ENCODE data around the gene OGFR.

The OGFR gene

DNA sequence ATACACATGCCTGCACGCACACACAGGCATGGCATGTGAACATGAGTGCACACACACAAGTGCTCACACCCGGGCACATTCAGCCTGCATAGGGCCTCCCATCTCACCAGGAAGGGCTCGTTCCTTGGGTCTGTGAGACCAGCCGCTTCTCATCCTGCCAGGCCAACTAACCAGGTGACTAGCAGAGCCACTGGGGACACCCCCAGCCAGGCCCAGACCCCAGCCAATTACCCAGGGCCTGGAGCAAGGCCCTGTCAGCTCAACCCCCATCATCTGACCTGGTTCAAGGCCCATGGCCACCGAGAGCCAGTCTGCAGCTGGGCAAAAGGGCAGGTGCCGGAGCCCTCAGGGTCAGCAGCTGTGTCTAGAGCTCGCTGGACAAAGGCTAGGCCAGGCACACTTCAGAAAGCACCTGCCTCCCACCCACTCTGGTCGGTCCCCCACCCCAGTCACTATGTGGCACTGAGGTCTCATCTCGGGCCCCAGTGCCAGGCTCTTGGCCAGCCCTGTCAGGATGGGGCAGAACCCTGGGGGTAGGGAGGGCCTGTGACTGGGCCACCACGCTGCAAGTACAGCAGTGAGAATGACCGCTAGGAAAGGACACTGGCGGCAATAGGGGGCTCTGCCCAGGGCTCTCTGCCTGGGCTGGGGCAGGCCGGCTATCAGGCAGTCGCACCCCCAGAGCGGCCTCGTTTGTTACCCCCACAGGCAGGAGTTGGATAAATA is 35.1 kb upstream of the OGFR start:
- no peak for DNase-seq (ENCODE audit: low read depth in 1 of 2, low spot score in 1 of 2)

DNA sequence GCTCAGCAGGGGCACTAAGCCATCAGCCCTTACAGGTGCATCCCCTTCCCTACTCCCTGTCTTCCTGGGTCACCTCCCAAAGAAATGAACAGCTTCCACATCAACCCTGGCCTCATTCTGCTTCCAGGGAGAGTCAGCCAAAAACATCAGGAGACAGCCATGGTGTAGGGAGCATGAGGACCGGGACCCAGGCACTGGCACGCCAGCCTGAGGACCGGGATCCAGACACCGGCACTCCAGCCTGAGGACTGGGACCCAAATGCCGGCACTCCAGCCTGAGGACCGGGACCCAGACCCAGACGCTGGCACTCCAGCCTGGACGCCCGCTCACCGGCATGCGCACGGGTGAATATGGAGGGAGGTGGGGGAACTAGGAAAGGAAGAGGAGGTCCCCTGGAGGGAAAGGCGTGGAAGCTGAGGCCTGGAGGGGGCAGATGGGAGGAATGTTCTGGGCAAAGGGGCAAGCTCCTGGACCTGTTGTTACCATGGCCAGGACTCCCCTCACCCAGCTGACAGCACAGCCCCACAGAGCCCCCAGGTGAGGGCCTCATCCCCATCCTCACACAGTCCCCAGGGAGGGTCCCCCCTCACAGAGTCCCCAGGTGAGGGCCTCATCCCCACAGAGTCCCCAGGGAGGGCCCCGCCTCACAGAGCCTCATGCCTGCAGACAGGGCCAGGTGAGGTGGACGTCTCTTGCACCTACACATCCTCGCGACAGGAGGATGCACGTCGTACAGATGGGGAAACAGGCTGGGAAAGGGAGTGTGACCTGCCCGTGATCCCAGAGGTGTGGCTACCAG is 34.3 kb upstream of the OGFR start:
- no peak for DNase-seq (ENCODE audit: low read depth in 1 of 2, low spot score in 1 of 2)

DNA sequence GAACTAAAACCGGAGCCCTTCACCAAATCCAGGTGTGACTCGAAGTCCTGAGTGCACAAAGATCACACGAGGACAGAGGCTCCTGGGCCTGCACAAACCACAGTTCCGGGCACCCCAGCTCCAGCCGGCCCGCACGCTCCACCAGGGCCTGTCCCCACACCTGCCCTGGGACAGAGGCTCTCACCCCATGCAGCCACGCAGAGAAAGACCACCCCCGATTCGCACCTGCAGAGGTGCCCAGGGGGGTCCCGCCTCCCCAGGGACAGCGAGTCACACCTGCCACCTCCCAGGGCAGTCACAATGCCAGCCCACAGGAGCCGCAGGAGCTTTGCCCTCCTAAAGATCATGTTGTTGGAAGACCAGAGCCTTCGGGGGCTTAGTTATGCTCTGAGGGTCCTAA is 33.7 kb upstream of the OGFR start:
- no peak for DNase-seq (ENCODE audit: low read depth in 1 of 2, low spot score in 1 of 2)

DNA sequence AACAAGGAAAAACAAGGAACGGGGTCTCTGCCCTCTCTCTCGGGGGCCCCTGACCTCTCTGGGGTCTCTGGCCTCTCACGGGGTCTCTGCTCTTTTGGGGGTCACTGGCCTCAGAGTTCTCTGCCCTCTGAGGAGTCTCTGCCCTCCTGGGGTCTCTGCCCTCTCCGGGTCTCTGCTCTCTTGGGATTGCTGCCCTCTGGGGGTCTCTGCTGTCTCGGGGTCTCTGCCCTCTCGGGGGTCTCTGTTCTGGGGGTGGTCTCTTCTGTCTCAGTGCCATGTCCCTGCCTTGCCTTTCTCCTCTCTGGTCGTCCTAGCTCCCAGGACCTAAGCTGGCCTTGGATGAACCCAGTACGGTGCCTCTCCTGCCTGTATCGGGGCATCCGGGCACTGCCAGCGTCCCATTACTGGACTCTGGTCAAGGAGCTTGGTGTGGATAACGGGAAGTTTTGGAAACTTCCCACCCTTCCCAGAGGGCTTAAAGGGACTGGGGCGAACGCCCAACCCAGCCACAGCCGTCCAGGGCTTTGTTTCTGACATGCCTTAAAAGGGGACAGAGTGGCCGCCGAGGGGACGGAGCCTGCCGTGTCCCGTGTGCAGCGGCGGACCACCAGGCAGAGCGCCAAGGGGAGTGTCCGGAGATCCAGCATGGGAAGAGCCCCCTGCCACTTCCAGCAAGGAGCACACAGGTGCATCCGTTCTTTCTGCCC is 33.1 kb upstream of the OGFR start:
- no peak for DNase-seq (ENCODE audit: low read depth in 1 of 2, low spot score in 1 of 2)

DNA sequence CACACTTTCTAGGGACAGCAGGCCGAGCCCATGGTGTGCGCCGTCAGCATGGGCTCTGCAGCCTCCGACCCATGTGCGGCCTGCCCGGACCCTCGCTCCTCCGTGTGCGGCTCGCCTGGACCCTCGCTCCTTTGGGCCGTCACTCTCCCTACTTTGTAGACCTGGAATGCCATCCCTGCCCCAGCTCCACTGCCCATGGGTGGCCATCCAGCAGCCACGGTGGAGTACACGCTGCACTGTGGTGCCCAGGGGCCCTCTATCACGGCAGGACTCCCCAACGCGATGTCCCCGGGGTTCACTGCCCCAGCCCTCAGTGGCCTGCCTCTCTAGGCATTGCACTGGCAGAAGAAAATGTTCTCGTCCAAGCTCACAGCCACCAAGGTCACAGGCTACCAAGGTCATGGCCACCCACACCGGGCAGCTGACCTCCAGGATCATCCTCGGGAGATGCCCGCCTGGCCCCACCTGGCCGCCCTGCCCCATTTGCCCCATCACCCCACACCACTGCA is 32.5 kb upstream of the OGFR start:
- DNase-seq (ENCODE audit: low read depth in 1 of 2, low spot score in 1 of 2) = no peak

DNA sequence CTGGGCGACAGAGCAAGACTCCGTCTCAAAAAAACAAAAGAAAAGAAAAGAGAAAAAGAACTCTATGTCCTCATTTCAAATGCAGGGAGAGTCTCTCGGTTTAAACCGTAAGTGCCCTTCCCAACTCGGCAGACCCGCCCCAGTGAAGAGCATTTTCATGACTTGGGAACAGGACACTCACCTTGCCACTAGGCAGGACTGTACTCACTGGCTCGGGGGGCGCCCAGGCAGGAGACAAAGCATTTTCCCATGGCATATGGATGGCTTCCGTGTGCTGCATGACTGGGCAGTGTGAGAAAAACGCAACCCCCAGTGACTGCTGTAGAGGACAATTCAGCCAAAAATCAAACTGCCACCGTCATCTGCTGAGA is 32.0 kb upstream of the OGFR start:
- no peak for DNase-seq (ENCODE audit: low read depth in 1 of 2, low spot score in 1 of 2)

DNA sequence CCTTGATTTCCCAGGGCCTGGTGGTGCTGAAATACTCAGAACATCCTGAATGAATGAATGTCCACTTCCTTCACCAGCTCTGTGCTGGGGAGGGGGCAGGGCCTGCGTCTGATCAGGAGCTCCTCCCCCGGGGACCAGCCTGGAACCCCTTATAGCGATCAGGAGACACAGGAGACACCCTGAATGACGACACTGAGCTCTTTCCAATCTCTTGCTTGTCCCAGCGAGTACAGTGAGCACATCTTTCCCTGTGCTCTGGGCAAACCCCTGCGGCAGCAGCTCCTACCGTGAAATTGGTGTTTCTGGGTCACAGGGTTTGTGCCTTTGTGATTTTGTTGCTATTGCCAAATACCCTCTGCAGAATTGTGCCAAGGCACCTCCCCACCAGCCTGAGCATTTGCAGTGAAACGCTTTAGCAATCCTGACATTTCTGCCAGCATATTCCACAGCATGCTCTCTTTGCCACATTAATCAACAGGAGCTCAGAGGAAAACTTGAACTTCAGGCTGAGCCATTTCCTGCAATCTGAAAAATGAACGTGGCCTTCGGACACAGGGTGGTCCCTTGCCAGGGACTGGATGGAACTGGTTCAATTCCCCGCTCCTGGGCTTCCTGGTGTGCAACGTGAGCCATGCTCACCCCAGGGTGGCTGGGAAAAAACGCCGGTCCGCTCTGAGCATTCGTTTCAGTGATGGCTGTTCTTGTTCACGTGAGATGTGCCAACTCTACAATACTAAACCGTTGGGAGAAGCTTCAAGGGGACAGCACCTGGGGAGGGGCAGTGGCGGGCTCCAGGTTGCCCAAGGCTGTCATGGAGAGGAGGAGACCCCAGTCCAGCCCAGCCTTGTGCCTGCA is 31.4 kb upstream of the OGFR start:
- no peak for DNase-seq (ENCODE audit: low read depth in 1 of 2, low spot score in 1 of 2)

DNA sequence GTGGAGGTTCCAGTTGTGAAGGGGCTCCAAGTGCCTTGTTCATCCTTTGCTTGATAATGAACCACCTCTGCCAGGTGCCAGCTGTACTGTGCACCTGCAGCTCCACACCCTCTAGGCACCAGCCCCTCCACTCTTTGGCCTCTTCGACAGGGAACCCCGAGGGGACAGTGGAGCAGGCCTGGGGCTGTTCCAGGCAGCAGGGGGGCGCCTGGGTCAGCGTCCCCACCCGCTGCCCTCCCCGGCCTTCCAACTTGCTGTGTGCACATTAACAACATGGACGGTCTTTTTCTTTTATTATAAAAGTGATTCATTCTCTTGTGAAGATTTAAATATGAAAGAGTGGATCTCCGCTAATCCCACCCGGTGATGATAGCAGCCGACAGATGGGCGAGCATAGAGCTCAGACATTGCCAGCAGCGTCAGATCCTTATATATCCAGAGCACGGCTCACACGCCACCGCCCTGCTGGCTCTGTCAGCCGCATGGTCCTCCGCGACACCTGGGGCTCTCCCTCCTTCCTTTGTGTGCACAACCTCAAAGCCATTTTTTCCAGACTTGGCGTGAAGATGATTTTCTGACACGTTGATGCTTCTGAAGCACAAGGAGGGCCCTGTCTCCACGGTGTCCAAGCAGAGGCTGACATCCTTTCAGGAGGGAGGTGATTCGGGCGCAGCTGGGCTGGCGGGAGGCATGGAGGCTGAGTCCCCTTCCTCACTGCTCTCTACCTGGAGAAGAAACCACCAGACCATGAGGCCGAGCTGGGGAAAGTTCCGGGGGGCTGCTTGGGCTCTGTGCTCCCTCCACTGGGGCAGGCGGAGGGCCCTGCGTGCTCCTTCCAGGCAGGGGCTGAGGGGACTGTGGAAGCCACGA is 30.6 kb upstream of the OGFR start:
- DNase-seq (ENCODE audit: low read depth in 1 of 2, low spot score in 1 of 2) = no peak

DNA sequence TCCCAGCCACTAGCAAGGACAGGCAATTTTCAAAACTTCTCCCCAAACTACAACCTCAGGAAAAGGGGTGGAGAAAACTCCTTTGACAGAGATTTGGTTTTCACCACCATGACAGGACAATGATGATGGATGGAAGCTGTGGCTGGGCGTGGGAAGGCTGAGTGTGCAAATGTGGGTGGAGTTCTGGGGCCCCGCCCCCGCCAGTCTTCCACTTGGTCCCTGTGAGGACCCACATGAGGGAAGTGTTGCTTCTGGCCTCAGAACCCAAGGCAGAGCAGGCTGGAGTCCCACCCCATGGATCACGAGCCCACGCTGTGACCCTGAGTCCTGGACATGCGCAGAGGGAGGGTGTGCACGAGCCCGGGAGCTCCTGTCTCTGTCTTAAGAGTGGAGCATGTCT is 29.9 kb upstream of the OGFR start:
- no peak for DNase-seq (ENCODE audit: low read depth in 1 of 2, low spot score in 1 of 2)

DNA sequence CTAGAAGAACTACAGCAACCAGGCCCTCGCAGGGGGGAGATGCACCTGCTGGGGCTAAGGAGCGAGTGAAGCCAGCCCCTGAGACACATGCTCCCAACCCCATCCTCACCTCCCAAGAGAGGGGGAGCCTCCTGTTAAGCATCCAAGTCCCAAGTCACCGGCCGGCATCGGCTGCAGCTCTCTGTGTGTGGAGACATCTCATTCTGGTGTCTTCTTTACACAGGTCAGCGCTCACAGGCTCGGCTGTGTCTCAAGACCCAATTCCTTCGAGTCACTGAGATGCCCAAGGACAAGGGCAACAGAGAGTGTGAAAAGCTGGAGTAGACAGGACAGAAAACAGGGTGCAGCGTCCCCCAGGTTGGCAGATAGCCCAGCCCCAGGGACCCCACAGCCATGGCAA is 29.4 kb upstream of the OGFR start:
- DNase-seq (ENCODE audit: low read depth in 1 of 2, low spot score in 1 of 2) = no peak

DNA sequence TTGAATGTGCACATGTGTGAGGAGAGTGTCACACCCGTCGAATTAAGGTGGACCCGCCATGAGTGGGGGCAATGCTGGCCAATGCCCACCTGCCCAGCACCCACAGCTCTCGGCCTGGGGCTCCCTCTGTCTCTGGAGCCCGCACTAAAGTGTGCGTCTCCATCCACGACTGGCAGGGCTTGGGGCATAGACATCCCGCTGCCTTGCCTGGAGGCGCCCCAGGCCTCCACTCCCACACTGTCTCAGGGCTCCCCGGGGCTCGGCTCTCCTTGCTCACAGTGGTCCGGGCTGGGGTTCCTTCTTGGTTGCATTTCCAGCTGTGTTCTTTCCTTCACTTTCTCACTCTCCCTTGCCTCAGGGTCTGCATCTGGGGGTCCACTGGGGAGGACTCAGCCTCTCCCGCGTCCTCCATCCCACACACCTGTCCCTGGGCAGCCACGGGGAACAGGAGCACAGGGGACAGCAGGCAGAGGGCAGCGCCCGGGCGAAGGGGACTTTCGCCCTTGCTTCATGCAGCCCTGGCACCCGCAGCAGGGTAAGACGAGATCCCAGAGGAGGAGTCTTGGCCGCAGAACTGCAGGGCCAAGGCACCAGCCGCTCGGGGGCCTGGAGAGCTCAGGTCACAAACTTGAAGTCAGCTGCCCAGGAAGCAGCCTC is 28.5 kb upstream of the OGFR start:
- DNase-seq (ENCODE audit: low read depth in 1 of 2, low spot score in 1 of 2) = no peak

DNA sequence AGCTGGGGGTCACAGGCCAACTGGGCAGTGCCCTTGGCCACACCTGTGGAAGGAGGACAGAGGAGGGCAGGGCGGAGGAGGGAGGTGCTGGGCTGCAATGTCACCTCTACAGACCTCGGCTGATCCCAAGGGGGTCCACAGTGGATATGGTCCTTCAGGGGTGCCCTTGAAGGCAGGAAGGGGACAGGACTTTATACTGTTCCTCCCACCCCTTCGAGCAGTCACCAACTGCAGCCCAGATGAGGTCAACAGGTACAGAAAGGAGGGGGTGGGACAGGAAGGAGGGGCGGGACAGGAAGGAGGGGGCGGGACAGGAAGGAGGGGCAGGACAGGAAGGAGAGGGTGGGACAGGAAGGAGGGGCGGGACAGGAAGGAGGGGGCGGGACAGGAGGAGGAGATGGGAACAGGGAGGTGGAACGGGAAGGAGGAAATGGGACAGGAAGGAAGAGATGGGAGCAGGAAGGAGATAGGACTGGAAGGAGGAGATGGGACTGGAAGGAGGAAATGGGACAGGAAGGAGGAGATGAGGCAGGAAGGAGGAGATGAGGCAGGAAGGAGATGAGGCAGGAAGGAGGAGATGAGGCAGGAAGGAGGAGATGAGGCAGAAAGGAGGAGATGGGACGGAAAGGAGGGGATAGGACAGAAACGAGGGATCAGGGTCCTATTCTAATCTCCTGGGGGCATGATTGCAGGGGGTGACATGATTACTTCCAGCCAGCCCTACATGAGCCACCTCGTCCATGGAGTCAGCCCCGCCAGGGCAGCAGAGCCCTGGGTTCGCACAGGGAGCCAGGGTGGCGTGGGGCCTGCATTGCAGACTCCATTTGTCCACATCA is 27.7 kb upstream of the OGFR start:
- DNase-seq (ENCODE audit: low read depth in 1 of 2, low spot score in 1 of 2) = peak in 1 of 2 donors; percentile 40

DNA sequence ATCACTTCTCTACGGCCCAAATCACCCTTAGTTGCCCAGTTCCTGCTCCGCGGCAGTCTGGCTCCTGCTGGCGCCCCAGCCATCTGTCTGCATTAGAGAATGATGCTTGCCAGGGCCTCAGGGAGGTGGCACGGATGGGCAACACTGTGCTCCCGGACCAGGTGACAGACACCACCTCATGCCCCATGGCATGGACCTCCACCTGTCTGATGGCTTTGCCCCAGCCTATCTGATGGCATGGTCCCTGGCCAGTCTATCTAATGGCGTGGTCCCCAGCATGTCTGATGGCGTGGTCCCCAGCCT is 27.2 kb upstream of the OGFR start:
- no peak for DNase-seq (ENCODE audit: low read depth in 1 of 2, low spot score in 1 of 2)

DNA sequence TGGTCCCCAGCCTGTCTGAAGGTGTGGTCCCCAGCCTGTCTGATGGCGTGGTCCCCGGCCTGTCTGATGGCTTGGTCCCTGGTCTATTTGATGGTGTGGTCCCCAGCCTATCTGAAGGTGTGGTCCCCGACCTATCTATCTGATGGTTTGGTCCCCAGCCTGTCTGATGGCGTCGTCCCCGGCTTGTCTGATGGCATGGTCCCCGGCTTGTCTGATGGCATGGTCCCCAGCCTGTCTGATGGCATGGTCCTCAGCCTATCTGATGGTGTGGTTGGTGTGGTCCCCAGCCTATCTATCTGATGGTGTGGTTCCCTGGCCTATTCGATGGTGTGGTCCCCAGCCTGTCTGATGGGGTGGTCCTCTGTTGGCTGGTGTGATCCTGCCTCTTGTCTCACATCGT is 26.6 kb upstream of the OGFR start:
- no peak for DNase-seq (ENCODE audit: low read depth in 1 of 2, low spot score in 1 of 2)

DNA sequence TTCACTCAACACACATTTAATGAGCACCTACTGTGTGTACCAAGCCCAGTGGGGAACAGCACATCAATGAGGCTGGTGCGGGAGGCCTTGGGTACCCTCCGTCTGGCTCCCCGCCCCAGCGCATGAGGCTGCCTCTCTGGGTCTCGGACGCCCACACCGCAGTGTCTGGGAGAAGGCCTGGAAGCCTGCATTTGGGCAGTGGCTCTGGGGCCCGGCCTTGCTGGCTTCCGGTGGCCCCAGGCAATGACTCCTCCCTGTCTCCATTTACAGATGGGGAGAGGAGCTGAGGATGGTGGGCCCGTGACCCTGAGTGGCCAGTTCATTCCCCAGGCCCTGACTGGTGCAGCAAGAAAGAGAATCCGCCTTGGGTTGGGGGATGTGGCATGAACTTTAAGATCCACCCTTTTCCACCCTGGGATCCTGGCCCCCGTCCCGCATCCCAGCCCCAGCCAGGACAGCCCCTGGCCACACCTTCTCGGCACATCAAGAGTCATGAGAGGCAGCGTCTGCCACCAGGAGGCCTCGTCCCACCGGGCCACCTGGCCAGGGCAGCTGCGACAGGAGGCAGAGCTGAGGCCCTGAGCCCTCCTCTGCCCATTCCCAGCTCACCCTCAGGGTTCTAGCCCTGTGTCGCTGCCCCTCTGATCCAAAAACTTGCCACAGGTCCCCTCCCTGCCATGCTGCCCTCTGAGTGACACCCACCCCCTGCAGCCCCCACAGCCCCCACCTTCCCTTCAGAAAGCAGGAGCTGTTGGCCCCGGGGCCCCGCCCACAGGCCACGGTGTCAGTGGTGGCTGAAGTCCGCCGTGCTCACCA is 25.8 kb upstream of the OGFR start:
- DNase-seq (ENCODE audit: low read depth in 1 of 2, low spot score in 1 of 2) = no peak

DNA sequence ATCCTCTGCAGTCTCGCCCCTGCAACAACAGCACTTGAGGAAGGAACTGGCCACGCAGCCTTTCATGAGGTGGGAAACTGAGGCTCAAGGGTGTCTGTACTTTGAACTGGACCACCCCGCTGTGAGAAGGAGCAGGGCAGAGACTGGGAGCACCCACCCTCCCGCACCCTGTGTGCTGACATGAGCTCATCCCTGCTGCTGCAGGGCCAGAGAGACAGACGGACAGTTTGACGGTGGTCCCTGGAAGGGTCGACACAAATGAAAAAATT is 25.3 kb upstream of the OGFR start:
- no peak for DNase-seq (ENCODE audit: low read depth in 1 of 2, low spot score in 1 of 2)

DNA sequence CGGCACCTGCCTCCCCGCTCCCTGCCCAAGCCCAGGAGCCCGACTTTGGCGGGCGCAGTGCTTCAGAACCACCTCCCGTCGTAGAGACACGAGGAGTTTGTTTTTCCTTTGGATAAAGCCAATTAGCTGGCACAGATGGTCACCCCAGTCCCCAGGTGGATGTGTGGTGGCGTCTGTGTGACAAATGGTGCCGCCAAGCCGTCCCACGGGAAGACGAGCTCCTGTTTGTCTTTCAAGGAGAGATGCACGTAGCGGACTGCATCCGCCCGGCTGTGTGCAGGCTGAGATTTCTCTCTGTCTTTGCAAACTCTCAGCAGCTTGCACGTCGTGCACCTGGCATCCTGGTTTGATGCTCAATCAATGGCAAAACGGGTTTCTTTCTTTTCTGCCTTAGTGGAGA is 24.4 kb upstream of the OGFR start:
- no peak for DNase-seq (ENCODE audit: low read depth in 1 of 2, low spot score in 1 of 2)

DNA sequence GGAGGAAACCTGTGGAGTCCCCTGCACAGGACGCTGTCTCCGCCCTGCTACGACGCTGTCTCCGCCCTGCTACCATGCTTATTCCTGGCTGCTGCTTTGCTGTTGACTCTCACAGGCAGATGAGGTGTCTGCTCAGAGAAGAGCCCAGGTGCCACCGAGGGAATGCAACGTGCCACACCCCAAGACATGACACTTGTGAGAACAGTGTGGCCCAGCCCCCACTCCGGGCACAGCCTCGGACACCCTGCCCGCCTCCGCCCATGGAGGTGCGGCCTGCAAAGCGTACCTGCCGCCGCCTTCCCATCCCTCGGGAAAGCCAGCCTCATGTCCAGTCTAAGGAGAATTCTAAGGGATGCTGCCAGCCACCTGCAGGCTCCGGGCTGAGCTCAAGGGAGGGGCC is 23.9 kb upstream of the OGFR start:
- no peak for DNase-seq (ENCODE audit: low read depth in 1 of 2, low spot score in 1 of 2)
